Left lobe of liver (tissue), 2 donors: ENCODE measurements around the gene OR2Y1. TPM values are rescaled to one million over a fixed set of nuclear protein-coding genes. Genes with fewer than 3 reads are reported as not detected.
A peak's percentile ranks its signal among the peaks of the same experiment; 100 is the strongest.
"Not testable (repeated sequence)": the region's sequence is repeated elsewhere in the genome, so short reads cannot be mapped to it uniquely, and the experiment has no call there.

Experiments used
- ATAC-seq: fragments of 200-7000 bp; cut with Tn5 transposase; one replicate; pipeline ENCODE4 v1.9.1; 2020; ENCODE audit warnings: mild to moderate bottlenecking, moderate library complexity
- DNase-seq: peaks from one replicate; pipeline ENCODE4 v3.0.0-alpha.2; 2020; ENCODE audit warnings: low spot score
- total RNA-seq: library from RNA; stranded (reverse); gene quantifications from one replicate; pipeline ENCODE4 v1.2.1, GENCODE V29; 2021
- donor health status: DM: no; HTN: no; CAD: no; lungs with moderate emphysema.
- donor health status: DM: no; HTN: yes; CAD: no.

OR2Y1 gene
- total RNA-seq, result not detected

GRCh38 chr5:180739958-180740357 lies at the start of gene OR2Y1:
Gene OR2Y1, minus strand, starts transcription at chr5:180740058. Its CDS starts 0 bp downstream, at chr5:180740058.
- ATAC-seq (no peak), DNase-seq (no peak)

GRCh38 chr5:180788651-180789410 lies 49.0 kb upstream of the OR2Y1 start:
- DNase-seq, ATAC-seq: not testable (repeated sequence)

- DNase-seq (no peak), ATAC-seq (no peak)
These were observed 48.0 kb upstream of the OR2Y1 start for GRCh38 chr5:180787711-180788431.

- ATAC-seq (no peak), DNase-seq (no peak)
These were observed 46.9 kb upstream of the OR2Y1 start for GRCh38 chr5:180786531-180787398.

- no peak for DNase-seq
- ATAC-seq, result peak; percentile 8
These were observed 46.0 kb upstream of the OR2Y1 start for GRCh38 chr5:180785794-180786221.

- DNase-seq (no peak), ATAC-seq (no peak)
These were observed 45.4 kb upstream of the OR2Y1 start for GRCh38 chr5:180785121-180785781.

GRCh38 chr5:180784497-180785097 lies 44.7 kb upstream of the OR2Y1 start:
- peak; percentile 86 for ATAC-seq

GRCh38 chr5:180783340-180784052 lies 43.6 kb upstream of the OR2Y1 start:
- no peak for ATAC-seq
- no peak for DNase-seq

More at GRCh38 chr5:180784497-180785097, 44.7 kb upstream of the OR2Y1 start:
- DNase-seq, result peak; percentile 76

GRCh38 chr5:180782748-180783147 lies 42.9 kb upstream of the OR2Y1 start:
- DNase-seq (no peak), ATAC-seq (no peak)

GRCh38 chr5:180781900-180782326 lies 42.1 kb upstream of the OR2Y1 start:
- not testable (repeated sequence) for DNase-seq, ATAC-seq

- DNase-seq, result no peak
These were observed 40.2 kb upstream of the OR2Y1 start for GRCh38 chr5:180779985-180780610.

GRCh38 chr5:180777475-180777874 lies 37.6 kb upstream of the OR2Y1 start:
- ATAC-seq (no peak), DNase-seq (no peak)

More at GRCh38 chr5:180779985-180780610, 40.2 kb upstream of the OR2Y1 start:
- ATAC-seq, result no peak

GRCh38 chr5:180776376-180776775 lies 36.5 kb upstream of the OR2Y1 start:
- ATAC-seq, result no peak
- DNase-seq, result no peak

GRCh38 chr5:180775624-180776023 lies 35.8 kb upstream of the OR2Y1 start:
- ATAC-seq (no peak), DNase-seq (no peak)

GRCh38 chr5:180771839-180772238 lies 32.0 kb upstream of the OR2Y1 start:
- DNase-seq (no peak), ATAC-seq (no peak)

- no peak for ATAC-seq
- no peak for DNase-seq
These were observed 30.0 kb upstream of the OR2Y1 start for GRCh38 chr5:180769821-180770220.

GRCh38 chr5:180755601-180756000 lies 15.7 kb upstream of the OR2Y1 start:
- DNase-seq (no peak), ATAC-seq (no peak)

- DNase-seq, result no peak
- ATAC-seq, result no peak
These were observed 4.4 kb upstream of the OR2Y1 start for GRCh38 chr5:180744253-180744652.

- DNase-seq (no peak), ATAC-seq (no peak)
These were observed 2.9 kb upstream of the OR2Y1 start for GRCh38 chr5:180742727-180743126.
